ENCODE measurements around the gene MAGEH1. TPM values are rescaled to one million over a fixed set of nuclear protein-coding genes. Genes with fewer than 3 reads are reported as not detected.

Gene MAGEH1, protein sequence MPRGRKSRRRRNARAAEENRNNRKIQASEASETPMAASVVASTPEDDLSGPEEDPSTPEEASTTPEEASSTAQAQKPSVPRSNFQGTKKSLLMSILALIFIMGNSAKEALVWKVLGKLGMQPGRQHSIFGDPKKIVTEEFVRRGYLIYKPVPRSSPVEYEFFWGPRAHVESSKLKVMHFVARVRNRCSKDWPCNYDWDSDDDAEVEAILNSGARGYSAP
- polyA plus RNA-seq: 88.6 and 128 TPM in 2 replicates

GRCh38 chrX:55451990-55452832 is at the start of gene MAGEH1:
MAGEH1 (plus strand) TSS chrX:55452127; CDS start chrX:55452375, 248 bp downstream.

GRCh38 chrX:55489314-55490009 is 37.5 kb downstream of the MAGEH1 start, which contains the start of gene USP51:
USP51 (minus strand) TSS chrX:55489848; CDS start chrX:55488939, 909 bp downstream.

Other genes starting within 250 kb of the MAGEH1 start
- gene PAGE5, start 231.8 kb upstream of the MAGEH1 start, polyA plus RNA-seq: not detected in 2 replicates
- not detected in 2 replicates for gene PAGE3, start 187.2 kb upstream of the MAGEH1 start, polyA plus RNA-seq
- 2.5 and 3.7 TPM in 2 replicates for gene USP51, start 37.7 kb downstream of the MAGEH1 start, polyA plus RNA-seq
- not detected in 2 replicates for gene FOXR2, start 171.3 kb downstream of the MAGEH1 start, polyA plus RNA-seq